NB4 (cell line): Measurements from ENCODE around the gene PCNX2.

ENCODE experiments used
- MYC ChIP-seq: IDR thresholded peaks from 2 replicates; pipeline ENCODE4 v1.6.1; 2011; ENCODE audit warnings: low read depth, low read length
- POLR2A ChIP-seq: IDR thresholded peaks from 2 replicates; pipeline ENCODE4 v1.6.1; 2011; ENCODE audit warnings: mild to moderate bottlenecking; ENCODE audit not compliant: insufficient read length; ENCODE audit errors: extremely low read depth
- TF ChIP-seq, protein P1 (sequence below): IDR thresholded peaks from one replicate; pipeline ENCODE4 v1.5.1; 2012; ENCODE audit warnings: low read depth, low read length

DNA sequence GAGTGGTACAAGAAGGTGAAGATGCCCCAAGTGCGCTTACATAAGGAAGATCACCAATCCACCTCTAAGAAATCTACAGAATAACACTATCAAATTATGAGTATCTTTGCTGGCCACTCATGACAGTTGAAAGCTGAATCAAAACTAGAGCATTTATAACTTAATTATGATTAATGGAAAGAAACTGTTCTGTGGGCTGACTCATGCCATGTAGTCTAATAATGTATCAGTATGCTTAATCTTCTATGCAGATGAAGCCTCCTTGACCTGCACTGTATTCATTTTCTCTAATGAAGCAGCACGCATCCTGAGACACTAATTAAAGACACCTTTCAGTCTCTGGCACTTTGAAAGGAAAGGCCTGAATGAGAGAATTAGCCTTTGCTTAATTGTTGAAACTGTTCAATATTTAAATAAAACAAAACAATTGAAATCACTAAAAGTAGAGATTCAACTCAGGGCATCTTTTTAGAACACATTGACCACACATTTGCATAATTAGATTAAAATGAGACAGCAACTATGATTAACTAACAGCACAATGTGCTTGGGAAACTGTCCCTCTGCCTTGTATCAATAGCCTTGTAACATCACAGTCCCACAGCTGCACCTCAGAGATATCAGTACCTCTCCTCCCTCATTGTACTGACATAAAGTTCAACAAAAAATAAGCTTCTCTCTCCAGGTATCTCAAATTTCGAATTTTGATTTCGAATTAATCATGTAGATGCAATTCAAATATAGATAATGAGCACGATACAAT is 239.5 kb downstream of the PCNX2 start:
- TF ChIP-seq, protein P1, sequence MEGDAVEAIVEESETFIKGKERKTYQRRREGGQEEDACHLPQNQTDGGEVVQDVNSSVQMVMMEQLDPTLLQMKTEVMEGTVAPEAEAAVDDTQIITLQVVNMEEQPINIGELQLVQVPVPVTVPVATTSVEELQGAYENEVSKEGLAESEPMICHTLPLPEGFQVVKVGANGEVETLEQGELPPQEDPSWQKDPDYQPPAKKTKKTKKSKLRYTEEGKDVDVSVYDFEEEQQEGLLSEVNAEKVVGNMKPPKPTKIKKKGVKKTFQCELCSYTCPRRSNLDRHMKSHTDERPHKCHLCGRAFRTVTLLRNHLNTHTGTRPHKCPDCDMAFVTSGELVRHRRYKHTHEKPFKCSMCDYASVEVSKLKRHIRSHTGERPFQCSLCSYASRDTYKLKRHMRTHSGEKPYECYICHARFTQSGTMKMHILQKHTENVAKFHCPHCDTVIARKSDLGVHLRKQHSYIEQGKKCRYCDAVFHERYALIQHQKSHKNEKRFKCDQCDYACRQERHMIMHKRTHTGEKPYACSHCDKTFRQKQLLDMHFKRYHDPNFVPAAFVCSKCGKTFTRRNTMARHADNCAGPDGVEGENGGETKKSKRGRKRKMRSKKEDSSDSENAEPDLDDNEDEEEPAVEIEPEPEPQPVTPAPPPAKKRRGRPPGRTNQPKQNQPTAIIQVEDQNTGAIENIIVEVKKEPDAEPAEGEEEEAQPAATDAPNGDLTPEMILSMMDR: no peak
- no peak for TF ChIP-seq POLR2A
- no peak for TF ChIP-seq MYC
